Fibroblast of skin of back (primary cell): ENCODE data around the gene UBR2.
"Not testable (repeated sequence)": the region's sequence is repeated elsewhere in the genome, so short reads cannot be mapped to it uniquely, and the experiment has no call there.

ENCODE experiments used
- DNase-seq: peaks from one replicate; pipeline ENCODE4 v3.0.0-alpha.2; 2013

Gene UBR2

DNA sequence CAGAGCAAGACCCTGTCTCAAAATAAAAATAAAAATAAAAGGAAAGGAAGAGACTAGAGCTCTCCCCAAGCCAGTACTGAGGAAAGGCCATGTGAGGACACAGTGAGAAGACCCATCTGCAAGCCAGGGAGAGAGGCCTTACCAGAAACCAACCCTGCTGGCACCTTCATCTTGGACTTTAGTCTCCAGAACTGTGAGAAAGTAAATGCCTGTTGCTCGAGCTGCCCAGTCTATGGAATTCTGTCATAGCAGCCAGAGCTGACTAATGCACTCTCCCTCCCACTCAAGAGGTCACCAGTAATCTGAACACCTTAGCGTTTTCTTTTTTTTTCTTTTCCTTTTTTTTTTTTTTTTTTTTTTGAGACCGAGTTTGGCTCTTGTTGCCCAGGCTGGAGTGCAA, 165.9 kb downstream of the UBR2 start:
- DNase-seq = no peak

DNA sequence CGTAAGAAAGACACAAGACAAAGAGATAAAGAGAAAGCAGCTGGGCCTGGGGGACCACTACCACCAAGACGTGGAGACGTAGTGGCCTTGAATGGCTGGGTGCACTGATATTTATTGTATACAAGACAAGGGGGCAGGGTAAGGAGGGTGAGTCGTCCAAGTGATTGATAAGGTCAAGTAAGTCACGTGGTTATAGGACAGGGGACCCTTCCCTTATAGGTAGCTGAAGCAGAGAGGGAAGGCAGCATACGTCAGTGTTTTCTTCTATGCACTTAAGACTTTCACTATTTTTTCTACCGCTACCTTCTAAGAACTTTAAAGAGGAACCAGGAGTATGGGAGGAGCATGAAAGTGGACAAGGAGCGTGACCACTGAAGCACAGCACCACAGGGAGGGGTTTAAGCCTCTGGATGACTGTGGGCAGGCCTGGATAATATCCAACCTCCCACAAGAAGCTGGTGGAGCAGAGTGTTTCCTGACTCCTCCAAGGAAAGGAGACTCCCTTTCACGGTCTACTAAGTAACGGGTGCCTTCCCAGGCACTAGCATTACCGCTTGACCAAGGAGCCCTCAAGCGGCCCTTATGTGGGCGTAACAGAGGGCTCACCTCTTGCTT, 170.1 kb downstream of the UBR2 start:
- not testable (repeated sequence) for DNase-seq

DNA sequence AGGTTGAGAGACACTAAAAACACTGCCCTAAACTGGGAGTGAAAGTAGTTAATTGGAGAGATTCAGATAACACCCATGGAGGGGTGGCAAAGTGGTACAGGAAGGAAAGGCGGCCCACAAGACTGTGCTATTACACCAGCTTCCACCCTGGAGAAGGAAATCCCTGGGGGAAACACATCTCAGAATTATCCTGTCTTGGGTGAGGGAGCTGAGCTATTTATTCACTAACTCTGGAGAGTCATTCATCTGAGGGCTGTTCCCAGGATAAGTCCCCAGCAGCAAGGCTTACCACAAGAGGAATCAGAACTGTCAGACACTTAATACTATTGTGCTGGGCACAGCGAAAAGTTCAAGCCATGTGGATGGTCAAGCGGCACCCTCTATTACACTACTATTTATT, 172.1 kb downstream of the UBR2 start:
- DNase-seq = no peak

DNA sequence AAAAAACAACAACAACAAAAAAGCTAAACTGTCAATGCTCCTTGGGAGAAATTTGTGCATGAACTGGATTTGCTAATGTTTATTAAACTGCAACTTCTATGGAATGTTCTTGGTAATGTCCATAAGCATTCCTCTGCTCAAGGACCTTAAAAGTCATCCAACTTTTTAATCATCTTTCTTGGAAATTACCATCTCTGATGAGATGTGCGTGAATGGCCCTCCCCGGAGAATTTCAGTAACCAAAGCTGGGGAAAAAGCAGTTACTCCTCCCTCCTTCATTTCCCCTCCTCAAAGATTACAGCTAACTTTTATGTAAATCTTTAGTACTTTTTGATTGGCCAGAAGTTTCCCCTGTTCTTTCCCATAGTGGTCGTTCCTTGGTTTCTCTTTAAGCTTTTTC, 176.9 kb downstream of the UBR2 start:
- DNase-seq = no peak

DNA sequence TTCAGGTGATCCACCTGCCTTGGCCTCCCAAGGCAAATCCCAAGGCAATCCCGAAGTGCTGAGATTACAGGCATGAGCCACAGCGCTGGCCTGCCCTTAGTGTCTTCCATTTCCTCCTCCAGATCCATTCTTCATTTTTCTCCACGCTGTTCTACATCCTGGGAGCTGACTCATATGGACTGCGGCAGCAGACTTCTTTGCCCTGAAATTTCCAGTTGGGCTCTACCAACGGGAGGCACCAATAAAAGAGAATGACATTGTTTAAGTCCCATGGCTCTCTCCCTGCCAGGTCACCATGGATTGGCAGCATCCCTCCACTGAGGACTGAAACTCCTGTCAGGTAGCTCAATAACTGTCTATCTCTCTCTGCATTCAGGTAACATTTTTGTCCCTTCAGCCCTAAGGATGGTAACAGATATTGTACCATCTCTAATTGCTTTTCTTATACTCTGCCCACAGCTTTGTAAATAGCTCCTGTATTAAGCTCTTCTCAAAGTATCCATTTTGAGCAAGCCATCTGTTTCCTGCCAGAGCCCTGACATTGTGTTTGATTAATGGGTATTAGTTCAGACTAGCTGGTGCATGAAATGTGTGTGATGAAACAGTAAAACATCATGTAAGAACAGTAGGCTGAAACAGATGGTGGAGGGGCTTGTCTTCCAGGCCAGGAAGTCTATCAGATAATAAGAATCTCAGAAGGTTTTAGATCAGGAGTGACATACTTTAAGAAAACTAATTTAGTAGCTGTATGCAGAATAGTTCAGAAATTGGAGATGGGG, 178.5 kb downstream of the UBR2 start:
- DNase-seq = no peak
